Islet of Langerhans (tissue), 1 donor: ENCODE results near the gene POLN.
"Not testable (repeated sequence)": the region's sequence is repeated elsewhere in the genome, so short reads cannot be mapped to it uniquely, and the experiment has no call there.

Source experiments
- FAIRE-seq: peaks from one replicate; lab custom pipeline; 2011; peaks lifted over from hg19 to GRCh38; lab: Jason Lieb, UNC

POLN gene

GRCh38 chr4:2275044-2275397, 33.1 kb upstream of the POLN start:
- not testable (repeated sequence) for FAIRE-seq

GRCh38 chr4:2274320-2275043, 32.6 kb upstream of the POLN start:
- no peak for FAIRE-seq

GRCh38 chr4:2273657-2274319, 31.9 kb upstream of the POLN start:
- FAIRE-seq: no peak

- FAIRE-seq: no peak
These were observed 31.3 kb upstream of the POLN start for GRCh38 chr4:2273221-2273620.

- no peak for FAIRE-seq
These were observed 30.9 kb upstream of the POLN start for GRCh38 chr4:2272828-2273120.

- FAIRE-seq: no peak
These were observed 30.3 kb upstream of the POLN start for GRCh38 chr4:2272026-2272827.

- FAIRE-seq: no peak
These were observed 29.5 kb upstream of the POLN start for GRCh38 chr4:2271279-2272025.

- FAIRE-seq: no peak
These were observed 28.6 kb upstream of the POLN start for GRCh38 chr4:2270341-2271165.

- no peak for FAIRE-seq
These were observed 27.8 kb upstream of the POLN start for GRCh38 chr4:2269618-2270163.

- FAIRE-seq: no peak
These were observed 27.2 kb upstream of the POLN start for GRCh38 chr4:2269206-2269531.

GRCh38 chr4:2268357-2269205, 26.7 kb upstream of the POLN start:
- no peak for FAIRE-seq

- FAIRE-seq: no peak
These were observed 25.9 kb upstream of the POLN start for GRCh38 chr4:2267841-2268240.

- no peak for FAIRE-seq
These were observed 25.4 kb upstream of the POLN start for GRCh38 chr4:2267320-2267811.

- FAIRE-seq: no peak
These were observed 24.9 kb upstream of the POLN start for GRCh38 chr4:2266821-2267220.

GRCh38 chr4:2266181-2266580, 24.3 kb upstream of the POLN start:
- FAIRE-seq: no peak

GRCh38 chr4:2265113-2266110, 23.5 kb upstream of the POLN start:
- no peak for FAIRE-seq

- FAIRE-seq: no peak
These were observed 22.6 kb upstream of the POLN start for GRCh38 chr4:2264481-2265041.

GRCh38 chr4:2263926-2264321, 22.0 kb upstream of the POLN start:
- FAIRE-seq: no peak

GRCh38 chr4:2262944-2263250, 21.0 kb upstream of the POLN start:
- FAIRE-seq: no peak
